ENCODE results near the gene EIF4G1. TPM values are rescaled to one million over a fixed set of nuclear protein-coding genes. Genes with fewer than 3 reads are reported as not detected.

Gene EIF4G1
- total and polyA plus RNA-seq, 5 donors from 2014 or later, result 13.7 to 182 (median 17.3) TPM

DNA sequence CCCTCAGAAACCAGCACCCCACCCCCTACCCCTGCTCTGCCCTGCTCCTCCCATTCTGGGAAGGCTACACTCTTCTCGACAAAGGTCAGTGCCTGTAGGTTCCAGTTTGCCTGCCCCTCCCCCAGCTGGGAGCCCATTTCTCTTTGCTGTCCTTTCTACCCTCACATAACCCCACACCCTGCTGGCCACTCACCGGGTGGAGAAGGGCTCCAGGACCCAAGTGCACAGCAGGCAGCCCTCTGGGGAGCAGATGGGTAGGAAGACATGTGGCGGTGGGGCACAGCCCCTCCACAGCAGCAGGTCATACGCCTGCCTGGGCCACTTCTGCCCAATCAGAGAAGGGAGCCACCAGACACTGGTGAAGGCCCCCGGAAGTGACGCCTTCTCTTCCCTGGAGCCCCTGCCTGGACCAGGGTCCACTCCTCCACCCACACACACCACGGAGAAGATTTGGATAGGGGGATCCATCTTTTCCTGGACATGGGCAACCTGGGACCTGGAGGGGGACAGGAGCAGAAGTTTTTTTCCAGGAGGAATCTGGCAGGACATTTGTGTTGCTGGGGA, 63.6 kb downstream of the EIF4G1 start, which contains the start of gene THPO:
THPO (minus strand) TSS at position 326 of the 564 bp plus-strand sequence. CDS start 1,948 bp downstream, outside the sequence.
- H3K4me3 ChIP-seq (ENCODE audit: low read depth, low read length), result no peak within 1 kb of the TSS
- no peak for DNase-seq
- no peak for ATAC-seq (ENCODE audit: low read depth in 2 of 2)
- no peaks in the 10 kb centered on the region for H3K36me3 Mint-ChIP-seq
- H3K4me1 Mint-ChIP-seq, result peaks cover 0 to 16% (median 3%) of the 10 kb centered on the region in 4 donors
- H3K9me3 ChIP-seq (ENCODE audit: control insufficient read depth in 2 of 2, low read length in 2 of 2), result no peaks in the 10 kb centered on the region
- H3K27me3 Mint-ChIP-seq, result peaks cover 61% of the 10 kb centered on the region
- peak within 1 kb of the TSS in 2 of 4 donors; percentile 13 to 80 for H3K4me3 Mint-ChIP-seq
- H3K27me3 ChIP-seq (ENCODE audit: control insufficient read depth, insufficient read depth, low read length), result peaks cover 23% of the 10 kb centered on the region
- no peak within 1 kb of the TSS for H3K27ac Mint-ChIP-seq
- H3K36me3 ChIP-seq (ENCODE audit: control insufficient read depth, insufficient read depth, low read length), result no peaks in the 10 kb centered on the region
- H3K9me3 Mint-ChIP-seq, result peaks cover 0 to 3% (median 0%) of the 10 kb centered on the region in 7 donors
- H3K4me1 ChIP-seq (ENCODE audit: control insufficient read depth, insufficient read depth, low read length, poor library complexity, severe bottlenecking), result peaks cover 12% of the 10 kb centered on the region
- no peak within 1 kb of the TSS for H3K27ac ChIP-seq (ENCODE audit: insufficient read depth, low read length, poor library complexity, severe bottlenecking)

GRCh38 chr3:184378651-184379357, 64.4 kb downstream of the EIF4G1 start:
- H3K4me1 Mint-ChIP-seq, result peaks cover 0 to 16% (median 3%) of the 10 kb centered on the region in 4 donors
- H3K36me3 ChIP-seq (ENCODE audit: control insufficient read depth, insufficient read depth, low read length), result no peaks in the 10 kb centered on the region
- H3K4me1 ChIP-seq (ENCODE audit: control insufficient read depth, insufficient read depth, low read length, poor library complexity, severe bottlenecking), result peaks cover 12% of the 10 kb centered on the region
- H3K27ac Mint-ChIP-seq, result no peak overlapping the region
- H3K27ac ChIP-seq (ENCODE audit: insufficient read depth, low read length, poor library complexity, severe bottlenecking), result no peak overlapping the region
- H3K27me3 Mint-ChIP-seq, result peaks cover 67% of the 10 kb centered on the region
- H3K4me3 Mint-ChIP-seq, result peak overlapping the region; percentile 43 to 80 (median 60)
- peaks cover 0 to 3% (median 0%) of the 10 kb centered on the region in 7 donors for H3K9me3 Mint-ChIP-seq
- H3K9me3 ChIP-seq (ENCODE audit: control insufficient read depth in 2 of 2, low read length in 2 of 2), result no peaks in the 10 kb centered on the region
- H3K36me3 Mint-ChIP-seq, result no peaks in the 10 kb centered on the region
- H3K4me3 ChIP-seq (ENCODE audit: low read depth, low read length), result no peak overlapping the region
- ATAC-seq (ENCODE audit: low read depth in 2 of 2) (no peak), DNase-seq (no peak)
- H3K27me3 ChIP-seq (ENCODE audit: control insufficient read depth, insufficient read depth, low read length), result peaks cover 23% of the 10 kb centered on the region

- Mint-ChIP-seq H3K9me3 (peaks cover 0 to 3% (median 0%) of the 10 kb centered on the region in 7 donors), H3K4me3 (peak within 1 kb of the TSS; percentile 58 to 89 (median 73)), H3K4me1 (peaks cover 0 to 16% (median 3%) of the 10 kb centered on the region in 4 donors), H3K27ac (no peak within 1 kb of the TSS), H3K27me3 (peaks cover 70% of the 10 kb centered on the region), H3K36me3 (no peaks in the 10 kb centered on the region)
- Histone ChIP-seq H3K27ac (ENCODE audit: insufficient read depth, low read length, poor library complexity, severe bottlenecking) (no peak within 1 kb of the TSS), H3K4me3 (ENCODE audit: low read depth, low read length) (no peak within 1 kb of the TSS), H3K27me3 (ENCODE audit: control insufficient read depth, insufficient read depth, low read length) (peaks cover 23% of the 10 kb centered on the region), H3K36me3 (ENCODE audit: control insufficient read depth, insufficient read depth, low read length) (no peaks in the 10 kb centered on the region), H3K9me3 (ENCODE audit: control insufficient read depth in 2 of 2, low read length in 2 of 2) (no peaks in the 10 kb centered on the region), H3K4me1 (ENCODE audit: control insufficient read depth, insufficient read depth, low read length, poor library complexity, severe bottlenecking) (peaks cover 12% of the 10 kb centered on the region)
- ATAC-seq (ENCODE audit: low read depth in 2 of 2), result no peak
- DNase-seq, result no peak
These were observed 65.2 kb downstream of the EIF4G1 start, which contains the start of gene CHRD for GRCh38 chr3:184379358-184380184. Gene CHRD (plus strand): TSS chr3:184380054. CDS start chr3:184380319, 265 bp downstream.

DNA sequence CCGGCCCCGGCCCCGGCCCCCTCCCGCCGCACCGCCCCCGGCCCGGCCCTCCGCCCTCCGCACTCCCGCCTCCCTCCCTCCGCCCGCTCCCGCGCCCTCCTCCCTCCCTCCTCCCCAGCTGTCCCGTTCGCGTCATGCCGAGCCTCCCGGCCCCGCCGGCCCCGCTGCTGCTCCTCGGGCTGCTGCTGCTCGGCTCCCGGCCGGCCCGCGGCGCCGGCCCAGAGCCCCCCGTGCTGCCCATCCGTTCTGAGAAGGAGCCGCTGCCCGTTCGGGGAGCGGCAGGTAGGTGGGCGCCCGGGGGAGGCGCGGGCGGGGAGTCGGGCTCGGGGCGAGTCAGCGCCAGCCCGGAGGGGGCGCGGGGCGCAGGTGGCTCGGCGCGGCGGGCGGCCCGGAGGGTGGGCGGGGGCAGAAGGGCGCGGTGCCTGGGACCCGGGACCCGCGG, 65.8 kb downstream of the EIF4G1 start:
- H3K27me3 ChIP-seq (ENCODE audit: control insufficient read depth, insufficient read depth, low read length), result peaks cover 23% of the 10 kb centered on the region

DNA sequence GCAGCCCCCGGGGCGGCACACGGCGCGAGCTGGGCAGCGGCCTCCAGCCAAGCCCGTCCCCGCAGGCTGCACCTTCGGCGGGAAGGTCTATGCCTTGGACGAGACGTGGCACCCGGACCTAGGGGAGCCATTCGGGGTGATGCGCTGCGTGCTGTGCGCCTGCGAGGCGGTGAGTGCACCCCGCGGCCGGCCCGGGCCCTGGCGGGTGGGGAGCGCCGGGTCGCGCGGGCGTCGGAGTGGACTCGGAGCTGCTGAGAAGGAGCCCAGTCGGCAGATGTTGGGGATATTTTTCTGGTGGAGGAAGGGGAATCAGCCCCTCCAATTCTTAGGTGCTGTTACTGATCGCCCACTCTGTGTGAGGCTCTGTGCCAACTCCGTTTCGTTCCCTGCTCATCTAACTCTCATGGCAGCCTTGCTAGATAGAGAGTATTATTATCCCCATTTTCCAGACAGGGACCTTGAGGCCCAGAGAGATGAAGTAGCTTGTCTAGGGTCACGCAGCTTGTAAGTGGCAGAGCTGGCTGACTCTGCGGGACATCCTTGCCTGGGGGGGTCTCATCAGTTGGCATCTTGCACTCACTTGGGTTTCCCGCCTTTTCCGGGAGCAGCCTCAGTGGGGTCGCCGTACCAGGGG, 66.3 kb downstream of the EIF4G1 start:
- H3K27ac Mint-ChIP-seq, result no peak overlapping the region
- DNase-seq (peak in 1 of 3 donors; percentile 16), ATAC-seq (ENCODE audit: low read depth in 2 of 2) (peak in 1 of 2 donors; percentile 33)
- H3K36me3 ChIP-seq (ENCODE audit: control insufficient read depth, insufficient read depth, low read length), result no peaks in the 10 kb centered on the region
- H3K27ac ChIP-seq (ENCODE audit: insufficient read depth, low read length, poor library complexity, severe bottlenecking), result no peak overlapping the region
- H3K4me1 Mint-ChIP-seq, result peaks cover 0 to 16% (median 3%) of the 10 kb centered on the region in 4 donors
- peaks cover 21% of the 10 kb centered on the region for H3K27me3 ChIP-seq (ENCODE audit: control insufficient read depth, insufficient read depth, low read length)
- H3K9me3 ChIP-seq (ENCODE audit: control insufficient read depth in 2 of 2, low read length in 2 of 2), result no peaks in the 10 kb centered on the region
- peaks cover 12% of the 10 kb centered on the region for H3K4me1 ChIP-seq (ENCODE audit: control insufficient read depth, insufficient read depth, low read length, poor library complexity, severe bottlenecking)
- H3K4me3 Mint-ChIP-seq, result peak overlapping the region; percentile 41 to 89 (median 70)
- H3K27me3 Mint-ChIP-seq, result peaks cover 68% of the 10 kb centered on the region
- no peak overlapping the region for H3K4me3 ChIP-seq (ENCODE audit: low read depth, low read length)
- H3K36me3 Mint-ChIP-seq, result no peaks in the 10 kb centered on the region
- peaks cover 0 to 5% (median 0%) of the 10 kb centered on the region in 7 donors for H3K9me3 Mint-ChIP-seq

More for the DNA sequence above, 65.8 kb downstream of the EIF4G1 start:
- Histone ChIP-seq H3K27ac (ENCODE audit: insufficient read depth, low read length, poor library complexity, severe bottlenecking) (no peak overlapping the region), H3K36me3 (ENCODE audit: control insufficient read depth, insufficient read depth, low read length) (no peaks in the 10 kb centered on the region), H3K9me3 (ENCODE audit: control insufficient read depth in 2 of 2, low read length in 2 of 2) (no peaks in the 10 kb centered on the region), H3K4me3 (ENCODE audit: low read depth, low read length) (no peak overlapping the region), H3K4me1 (ENCODE audit: control insufficient read depth, insufficient read depth, low read length, poor library complexity, severe bottlenecking) (peaks cover 12% of the 10 kb centered on the region)
- DNase-seq, result no peak
- Mint-ChIP-seq H3K4me3 (no peak overlapping the region), H3K27me3 (peaks cover 68% of the 10 kb centered on the region), H3K4me1 (peaks cover 0 to 16% (median 3%) of the 10 kb centered on the region in 4 donors), H3K9me3 (peaks cover 0 to 3% (median 0%) of the 10 kb centered on the region in 7 donors), H3K36me3 (no peaks in the 10 kb centered on the region), H3K27ac (no peak overlapping the region)
- no peak for ATAC-seq (ENCODE audit: low read depth in 2 of 2)

GRCh38 chr3:184381261-184382224, 67.1 kb downstream of the EIF4G1 start:
- Histone ChIP-seq H3K36me3 (ENCODE audit: control insufficient read depth, insufficient read depth, low read length) (no peaks in the 10 kb centered on the region), H3K27ac (ENCODE audit: insufficient read depth, low read length, poor library complexity, severe bottlenecking) (no peak overlapping the region), H3K9me3 (ENCODE audit: control insufficient read depth in 2 of 2, low read length in 2 of 2) (no peaks in the 10 kb centered on the region), H3K4me1 (ENCODE audit: control insufficient read depth, insufficient read depth, low read length, poor library complexity, severe bottlenecking) (peaks cover 12% of the 10 kb centered on the region), H3K4me3 (ENCODE audit: low read depth, low read length) (no peak overlapping the region), H3K27me3 (ENCODE audit: control insufficient read depth, insufficient read depth, low read length) (peaks cover 21% of the 10 kb centered on the region)
- peaks cover 0 to 5% (median 0%) of the 10 kb centered on the region in 7 donors for H3K9me3 Mint-ChIP-seq
- H3K27ac Mint-ChIP-seq, result no peak overlapping the region
- peaks cover 66% of the 10 kb centered on the region for H3K27me3 Mint-ChIP-seq
- DNase-seq (no peak), ATAC-seq (ENCODE audit: low read depth in 2 of 2) (peak in 1 of 2 donors; percentile 36)
- H3K36me3 Mint-ChIP-seq, result no peaks in the 10 kb centered on the region
- peaks cover 0 to 16% (median 3%) of the 10 kb centered on the region in 4 donors for H3K4me1 Mint-ChIP-seq
- peak overlapping the region in 3 of 4 donors; percentile 41 to 83 (median 58) for H3K4me3 Mint-ChIP-seq
